ENCODE data around the gene DMRT2.
A peak's percentile ranks its signal among the peaks of the same experiment; 100 is the strongest.

Gene DMRT2

GRCh38 chr9:1005043-1005667, 45.0 kb upstream of the DMRT2 start:
- no peak overlapping the region for H3K4me3 ChIP-seq (ENCODE audit: low read length, poor library complexity, severe bottlenecking)
- H3K9me3 ChIP-seq (ENCODE audit: insufficient read depth, low read depth, low read length): no peaks in the 10 kb centered on the region
- H3K9me2 ChIP-seq (replicated peaks; ENCODE audit: low read depth, low read length): no peaks in the 10 kb centered on the region
- H3F3A ChIP-seq (ENCODE audit: low read depth): no peaks in the 10 kb centered on the region
- H2AFZ ChIP-seq (ENCODE audit: low read length): 0 out of 2 replicates have a peak overlapping the region, but pooled peaks have one; percentile 29
- no peaks in the 10 kb centered on the region for H3K36me3 ChIP-seq (ENCODE audit: insufficient read depth, low read length)
- H4K20me1 ChIP-seq (ENCODE audit: insufficient read depth, low read length, poor library complexity, severe bottlenecking): no peaks in the 10 kb centered on the region
- H3K4me1 ChIP-seq (ENCODE audit: insufficient read depth, low read length, poor library complexity, severe bottlenecking): peaks cover 15% of the 10 kb centered on the region
- peak overlapping the region; percentile 56 for H3K4me2 ChIP-seq (ENCODE audit: low read depth, low read length, poor library complexity, severe bottlenecking)
- no peaks in the 10 kb centered on the region for H3K27me3 ChIP-seq (ENCODE audit: insufficient read depth, low read length, poor library complexity, severe bottlenecking)
- TF ChIP-seq EZH2phosphoT487 (IDR thresholded peaks at IDR 0.05; ENCODE audit: borderline replicate concordance) (no peak), CTCF (conservative IDR thresholded peaks at IDR 0.05; ENCODE audit: low read length) (peak; percentile 85)
- H3K9ac ChIP-seq (ENCODE audit: low read depth, low read length, poor library complexity, severe bottlenecking): no peak overlapping the region
- H3K79me2 ChIP-seq (ENCODE audit: insufficient read depth, low read length): no peaks in the 10 kb centered on the region

GRCh38 chr9:1007312-1007711, 42.8 kb upstream of the DMRT2 start:
- no peaks in the 10 kb centered on the region for H3K9me2 ChIP-seq (replicated peaks; ENCODE audit: low read depth, low read length)
- H3K4me3 ChIP-seq (ENCODE audit: low read length, poor library complexity, severe bottlenecking): no peak overlapping the region
- TF ChIP-seq EZH2phosphoT487 (IDR thresholded peaks at IDR 0.05; ENCODE audit: borderline replicate concordance): no peak
- no peak for TF ChIP-seq CTCF (conservative IDR thresholded peaks at IDR 0.05; ENCODE audit: low read length)
- H3K4me1 ChIP-seq (ENCODE audit: insufficient read depth, low read length, poor library complexity, severe bottlenecking): peaks cover 23% of the 10 kb centered on the region
- no peaks in the 10 kb centered on the region for H4K20me1 ChIP-seq (ENCODE audit: insufficient read depth, low read length, poor library complexity, severe bottlenecking)
- no peaks in the 10 kb centered on the region for H3K9me3 ChIP-seq (ENCODE audit: insufficient read depth, low read depth, low read length)
- H3F3A ChIP-seq (ENCODE audit: low read depth): no peaks in the 10 kb centered on the region
- H3K27me3 ChIP-seq (ENCODE audit: insufficient read depth, low read length, poor library complexity, severe bottlenecking): no peaks in the 10 kb centered on the region
- no peaks in the 10 kb centered on the region for H3K79me2 ChIP-seq (ENCODE audit: insufficient read depth, low read length)
- H3K4me2 ChIP-seq (ENCODE audit: low read depth, low read length, poor library complexity, severe bottlenecking): no peak overlapping the region
- no peak overlapping the region for H3K9ac ChIP-seq (ENCODE audit: low read depth, low read length, poor library complexity, severe bottlenecking)
- H3K36me3 ChIP-seq (ENCODE audit: insufficient read depth, low read length): no peaks in the 10 kb centered on the region
- H2AFZ ChIP-seq (ENCODE audit: low read length): no peak overlapping the region

GRCh38 chr9:1008216-1008615, 41.9 kb upstream of the DMRT2 start:
- Histone ChIP-seq H3K4me1 (ENCODE audit: insufficient read depth, low read length, poor library complexity, severe bottlenecking) (peaks cover 19% of the 10 kb centered on the region), H3K9me3 (ENCODE audit: insufficient read depth, low read depth, low read length) (no peaks in the 10 kb centered on the region), H3F3A (ENCODE audit: low read depth) (no peaks in the 10 kb centered on the region), H3K4me3 (ENCODE audit: low read length, poor library complexity, severe bottlenecking) (no peak overlapping the region), H3K27me3 (ENCODE audit: insufficient read depth, low read length, poor library complexity, severe bottlenecking) (no peaks in the 10 kb centered on the region), H3K9me2 (replicated peaks; ENCODE audit: low read depth, low read length) (no peaks in the 10 kb centered on the region), H3K79me2 (ENCODE audit: insufficient read depth, low read length) (no peaks in the 10 kb centered on the region), H4K20me1 (ENCODE audit: insufficient read depth, low read length, poor library complexity, severe bottlenecking) (no peaks in the 10 kb centered on the region), H2AFZ (ENCODE audit: low read length) (no peak overlapping the region), H3K4me2 (ENCODE audit: low read depth, low read length, poor library complexity, severe bottlenecking) (no peak overlapping the region), H3K36me3 (ENCODE audit: insufficient read depth, low read length) (no peaks in the 10 kb centered on the region), H3K9ac (ENCODE audit: low read depth, low read length, poor library complexity, severe bottlenecking) (no peak overlapping the region)
- TF ChIP-seq CTCF (conservative IDR thresholded peaks at IDR 0.05; ENCODE audit: low read length): no peak
- no peak for TF ChIP-seq EZH2phosphoT487 (IDR thresholded peaks at IDR 0.05; ENCODE audit: borderline replicate concordance)
